WTC11 (cell line): ENCODE data around the gene CREBBP.

Experiments used
- CREB1 ChIP-seq: sonication (generic); formaldehyde crosslinking; IDR thresholded peaks from 2 replicates; pipeline ENCODE4 v1.8.0; 2023; ENCODE audit warnings: mild to moderate bottlenecking, missing genetic modification reagents
- ETV6 ChIP-seq: sonication (generic); formaldehyde crosslinking; IDR thresholded peaks from 2 replicates; pipeline ENCODE4 v1.8.1; 2022; ENCODE audit warnings: mild to moderate bottlenecking, missing genetic modification reagents
- FOXP1 ChIP-seq: sonication (generic); formaldehyde crosslinking; IDR thresholded peaks from 2 replicates; pipeline ENCODE4 v1.8.0; 2022; ENCODE audit warnings: missing genetic modification reagents, mild to moderate bottlenecking, moderate library complexity, borderline replicate concordance
- NR3C1 ChIP-seq: sonication (generic); formaldehyde crosslinking; conservative IDR thresholded peaks from 2 replicates; pipeline ENCODE4 v1.8.1; 2023; ENCODE audit warnings: low read depth, mild to moderate bottlenecking, missing genetic modification reagents
- SMAD3 ChIP-seq: sonication (generic); formaldehyde crosslinking; IDR thresholded peaks from 2 replicates; pipeline ENCODE4 v1.8.0; 2022; ENCODE audit warnings: missing genetic modification reagents, mild to moderate bottlenecking, borderline replicate concordance
- ZNF219 ChIP-seq: sonication (generic); formaldehyde crosslinking; IDR thresholded peaks from 2 replicates; pipeline ENCODE4 v1.8.0; 2023; ENCODE audit warnings: missing genetic modification reagents, mild to moderate bottlenecking, borderline replicate concordance
- TF ChIP-seq, protein P1 (sequence below): fragments of 200-600 bp; IDR thresholded peaks from 2 replicates; pipeline ENCODE4 v1.8.0; 2022; ENCODE audit warnings: antibody characterized with exemption
- TF ChIP-seq, protein P2 (sequence below): sonication (generic); formaldehyde crosslinking; IDR thresholded peaks from 2 replicates; pipeline ENCODE4 v1.8.0; 2023; ENCODE audit warnings: missing genetic modification reagents
- TF ChIP-seq, protein P3 (sequence below): sonication (generic); formaldehyde crosslinking; IDR thresholded peaks from 2 replicates; pipeline ENCODE4 v1.8.1; 2022; ENCODE audit warnings: missing genetic modification reagents, borderline replicate concordance
- TF ChIP-seq, protein P4 (sequence below): sonication (generic); formaldehyde crosslinking; IDR thresholded peaks from 2 replicates; pipeline ENCODE4 v1.8.1; 2023; ENCODE audit warnings: mild to moderate bottlenecking, missing genetic modification reagents
- TF ChIP-seq, protein P5 (sequence below): sonication (generic); formaldehyde crosslinking; IDR thresholded peaks from 2 replicates; pipeline ENCODE4 v1.8.1; 2023; ENCODE audit warnings: mild to moderate bottlenecking, missing genetic modification reagents
- TF ChIP-seq, protein P6 (sequence below): sonication (generic); formaldehyde crosslinking; IDR thresholded peaks from 2 replicates; pipeline ENCODE4 v1.8.0; 2023; ENCODE audit warnings: mild to moderate bottlenecking, missing genetic modification reagents
- TF ChIP-seq, protein P7 (sequence below): fragments of 250-450 bp; sonication (Bioruptor Pico); IDR thresholded peaks from 2 replicates; pipeline ENCODE4 v1.9.0; 2021; ENCODE audit warnings: mild to moderate bottlenecking

DNA sequence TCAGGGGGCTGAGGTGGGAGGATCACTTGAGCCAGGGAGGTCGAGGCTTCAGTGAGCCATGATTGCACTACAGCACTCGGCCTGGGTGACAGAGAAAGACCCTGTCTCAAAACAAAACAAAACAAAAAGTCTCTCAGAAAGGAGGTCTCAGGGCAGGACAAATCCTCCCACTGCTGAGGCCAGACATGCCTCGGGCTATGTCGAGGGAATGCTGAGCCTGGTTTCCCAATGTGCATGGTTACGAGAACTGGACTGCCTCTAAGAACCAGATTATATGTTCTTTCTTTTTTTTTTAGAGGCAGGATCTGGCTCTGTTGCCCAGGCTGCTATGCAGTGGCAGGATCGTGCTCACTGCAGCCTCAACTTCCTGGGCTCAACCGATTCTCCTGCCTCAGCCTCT lies 190.8 kb downstream of the CREBBP start:
- TF ChIP-seq FOXP1 (CRISPR knock-in tag) (no peak), ZNF219 (CRISPR knock-in tag) (no peak), SMAD3 (CRISPR knock-in tag) (no peak), NR3C1 (CRISPR knock-in tag) (no peak), CREB1 (CRISPR knock-in tag) (no peak), ETV6 (no peak)
- TF ChIP-seq, protein P1, sequence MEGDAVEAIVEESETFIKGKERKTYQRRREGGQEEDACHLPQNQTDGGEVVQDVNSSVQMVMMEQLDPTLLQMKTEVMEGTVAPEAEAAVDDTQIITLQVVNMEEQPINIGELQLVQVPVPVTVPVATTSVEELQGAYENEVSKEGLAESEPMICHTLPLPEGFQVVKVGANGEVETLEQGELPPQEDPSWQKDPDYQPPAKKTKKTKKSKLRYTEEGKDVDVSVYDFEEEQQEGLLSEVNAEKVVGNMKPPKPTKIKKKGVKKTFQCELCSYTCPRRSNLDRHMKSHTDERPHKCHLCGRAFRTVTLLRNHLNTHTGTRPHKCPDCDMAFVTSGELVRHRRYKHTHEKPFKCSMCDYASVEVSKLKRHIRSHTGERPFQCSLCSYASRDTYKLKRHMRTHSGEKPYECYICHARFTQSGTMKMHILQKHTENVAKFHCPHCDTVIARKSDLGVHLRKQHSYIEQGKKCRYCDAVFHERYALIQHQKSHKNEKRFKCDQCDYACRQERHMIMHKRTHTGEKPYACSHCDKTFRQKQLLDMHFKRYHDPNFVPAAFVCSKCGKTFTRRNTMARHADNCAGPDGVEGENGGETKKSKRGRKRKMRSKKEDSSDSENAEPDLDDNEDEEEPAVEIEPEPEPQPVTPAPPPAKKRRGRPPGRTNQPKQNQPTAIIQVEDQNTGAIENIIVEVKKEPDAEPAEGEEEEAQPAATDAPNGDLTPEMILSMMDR, result no peak
- TF ChIP-seq, protein P2, sequence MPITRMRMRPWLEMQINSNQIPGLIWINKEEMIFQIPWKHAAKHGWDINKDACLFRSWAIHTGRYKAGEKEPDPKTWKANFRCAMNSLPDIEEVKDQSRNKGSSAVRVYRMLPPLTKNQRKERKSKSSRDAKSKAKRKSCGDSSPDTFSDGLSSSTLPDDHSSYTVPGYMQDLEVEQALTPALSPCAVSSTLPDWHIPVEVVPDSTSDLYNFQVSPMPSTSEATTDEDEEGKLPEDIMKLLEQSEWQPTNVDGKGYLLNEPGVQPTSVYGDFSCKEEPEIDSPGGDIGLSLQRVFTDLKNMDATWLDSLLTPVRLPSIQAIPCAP (CRISPR knock-in tag), result no peak
- TF ChIP-seq, protein P3, sequence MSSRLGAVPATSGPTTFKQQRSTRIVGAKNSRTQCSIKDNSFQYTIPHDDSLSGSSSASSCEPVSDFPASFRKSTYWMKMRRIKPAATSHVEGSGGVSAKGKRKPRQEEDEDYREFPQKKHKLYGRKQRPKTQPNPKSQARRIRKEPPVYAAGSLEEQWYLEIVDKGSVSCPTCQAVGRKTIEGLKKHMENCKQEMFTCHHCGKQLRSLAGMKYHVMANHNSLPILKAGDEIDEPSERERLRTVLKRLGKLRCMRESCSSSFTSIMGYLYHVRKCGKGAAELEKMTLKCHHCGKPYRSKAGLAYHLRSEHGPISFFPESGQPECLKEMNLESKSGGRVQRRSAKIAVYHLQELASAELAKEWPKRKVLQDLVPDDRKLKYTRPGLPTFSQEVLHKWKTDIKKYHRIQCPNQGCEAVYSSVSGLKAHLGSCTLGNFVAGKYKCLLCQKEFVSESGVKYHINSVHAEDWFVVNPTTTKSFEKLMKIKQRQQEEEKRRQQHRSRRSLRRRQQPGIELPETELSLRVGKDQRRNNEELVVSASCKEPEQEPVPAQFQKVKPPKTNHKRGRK (CRISPR knock-in tag), result no peak
- TF ChIP-seq, protein P4, sequence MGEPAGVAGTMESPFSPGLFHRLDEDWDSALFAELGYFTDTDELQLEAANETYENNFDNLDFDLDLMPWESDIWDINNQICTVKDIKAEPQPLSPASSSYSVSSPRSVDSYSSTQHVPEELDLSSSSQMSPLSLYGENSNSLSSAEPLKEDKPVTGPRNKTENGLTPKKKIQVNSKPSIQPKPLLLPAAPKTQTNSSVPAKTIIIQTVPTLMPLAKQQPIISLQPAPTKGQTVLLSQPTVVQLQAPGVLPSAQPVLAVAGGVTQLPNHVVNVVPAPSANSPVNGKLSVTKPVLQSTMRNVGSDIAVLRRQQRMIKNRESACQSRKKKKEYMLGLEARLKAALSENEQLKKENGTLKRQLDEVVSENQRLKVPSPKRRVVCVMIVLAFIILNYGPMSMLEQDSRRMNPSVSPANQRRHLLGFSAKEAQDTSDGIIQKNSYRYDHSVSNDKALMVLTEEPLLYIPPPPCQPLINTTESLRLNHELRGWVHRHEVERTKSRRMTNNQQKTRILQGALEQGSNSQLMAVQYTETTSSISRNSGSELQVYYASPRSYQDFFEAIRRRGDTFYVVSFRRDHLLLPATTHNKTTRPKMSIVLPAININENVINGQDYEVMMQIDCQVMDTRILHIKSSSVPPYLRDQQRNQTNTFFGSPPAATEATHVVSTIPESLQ (CRISPR knock-in tag), result no peak
- TF ChIP-seq, protein P5, sequence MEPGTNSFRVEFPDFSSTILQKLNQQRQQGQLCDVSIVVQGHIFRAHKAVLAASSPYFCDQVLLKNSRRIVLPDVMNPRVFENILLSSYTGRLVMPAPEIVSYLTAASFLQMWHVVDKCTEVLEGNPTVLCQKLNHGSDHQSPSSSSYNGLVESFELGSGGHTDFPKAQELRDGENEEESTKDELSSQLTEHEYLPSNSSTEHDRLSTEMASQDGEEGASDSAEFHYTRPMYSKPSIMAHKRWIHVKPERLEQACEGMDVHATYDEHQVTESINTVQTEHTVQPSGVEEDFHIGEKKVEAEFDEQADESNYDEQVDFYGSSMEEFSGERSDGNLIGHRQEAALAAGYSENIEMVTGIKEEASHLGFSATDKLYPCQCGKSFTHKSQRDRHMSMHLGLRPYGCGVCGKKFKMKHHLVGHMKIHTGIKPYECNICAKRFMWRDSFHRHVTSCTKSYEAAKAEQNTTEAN (CRISPR knock-in tag), result no peak
- TF ChIP-seq, protein P6, sequence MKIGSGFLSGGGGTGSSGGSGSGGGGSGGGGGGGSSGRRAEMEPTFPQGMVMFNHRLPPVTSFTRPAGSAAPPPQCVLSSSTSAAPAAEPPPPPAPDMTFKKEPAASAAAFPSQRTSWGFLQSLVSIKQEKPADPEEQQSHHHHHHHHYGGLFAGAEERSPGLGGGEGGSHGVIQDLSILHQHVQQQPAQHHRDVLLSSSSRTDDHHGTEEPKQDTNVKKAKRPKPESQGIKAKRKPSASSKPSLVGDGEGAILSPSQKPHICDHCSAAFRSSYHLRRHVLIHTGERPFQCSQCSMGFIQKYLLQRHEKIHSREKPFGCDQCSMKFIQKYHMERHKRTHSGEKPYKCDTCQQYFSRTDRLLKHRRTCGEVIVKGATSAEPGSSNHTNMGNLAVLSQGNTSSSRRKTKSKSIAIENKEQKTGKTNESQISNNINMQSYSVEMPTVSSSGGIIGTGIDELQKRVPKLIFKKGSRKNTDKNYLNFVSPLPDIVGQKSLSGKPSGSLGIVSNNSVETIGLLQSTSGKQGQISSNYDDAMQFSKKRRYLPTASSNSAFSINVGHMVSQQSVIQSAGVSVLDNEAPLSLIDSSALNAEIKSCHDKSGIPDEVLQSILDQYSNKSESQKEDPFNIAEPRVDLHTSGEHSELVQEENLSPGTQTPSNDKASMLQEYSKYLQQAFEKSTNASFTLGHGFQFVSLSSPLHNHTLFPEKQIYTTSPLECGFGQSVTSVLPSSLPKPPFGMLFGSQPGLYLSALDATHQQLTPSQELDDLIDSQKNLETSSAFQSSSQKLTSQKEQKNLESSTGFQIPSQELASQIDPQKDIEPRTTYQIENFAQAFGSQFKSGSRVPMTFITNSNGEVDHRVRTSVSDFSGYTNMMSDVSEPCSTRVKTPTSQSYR (CRISPR knock-in tag), result no peak
- TF ChIP-seq, protein P7, sequence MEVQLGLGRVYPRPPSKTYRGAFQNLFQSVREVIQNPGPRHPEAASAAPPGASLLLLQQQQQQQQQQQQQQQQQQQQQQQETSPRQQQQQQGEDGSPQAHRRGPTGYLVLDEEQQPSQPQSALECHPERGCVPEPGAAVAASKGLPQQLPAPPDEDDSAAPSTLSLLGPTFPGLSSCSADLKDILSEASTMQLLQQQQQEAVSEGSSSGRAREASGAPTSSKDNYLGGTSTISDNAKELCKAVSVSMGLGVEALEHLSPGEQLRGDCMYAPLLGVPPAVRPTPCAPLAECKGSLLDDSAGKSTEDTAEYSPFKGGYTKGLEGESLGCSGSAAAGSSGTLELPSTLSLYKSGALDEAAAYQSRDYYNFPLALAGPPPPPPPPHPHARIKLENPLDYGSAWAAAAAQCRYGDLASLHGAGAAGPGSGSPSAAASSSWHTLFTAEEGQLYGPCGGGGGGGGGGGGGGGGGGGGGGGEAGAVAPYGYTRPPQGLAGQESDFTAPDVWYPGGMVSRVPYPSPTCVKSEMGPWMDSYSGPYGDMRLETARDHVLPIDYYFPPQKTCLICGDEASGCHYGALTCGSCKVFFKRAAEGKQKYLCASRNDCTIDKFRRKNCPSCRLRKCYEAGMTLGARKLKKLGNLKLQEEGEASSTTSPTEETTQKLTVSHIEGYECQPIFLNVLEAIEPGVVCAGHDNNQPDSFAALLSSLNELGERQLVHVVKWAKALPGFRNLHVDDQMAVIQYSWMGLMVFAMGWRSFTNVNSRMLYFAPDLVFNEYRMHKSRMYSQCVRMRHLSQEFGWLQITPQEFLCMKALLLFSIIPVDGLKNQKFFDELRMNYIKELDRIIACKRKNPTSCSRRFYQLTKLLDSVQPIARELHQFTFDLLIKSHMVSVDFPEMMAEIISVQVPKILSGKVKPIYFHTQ (CRISPR knock-in tag), result no peak
